HCT116 (cell line): ENCODE measurements around the gene KRTAP5-4. TPM values are rescaled to one million over a fixed set of nuclear protein-coding genes. Genes with fewer than 3 reads are reported as not detected.
"Not testable (repeated sequence)": the region's sequence is repeated elsewhere in the genome, so short reads cannot be mapped to it uniquely, and the experiment has no call there.

Experiments
- ATAC-seq: fragments of 200-7000 bp; cut with Tn5 transposase; 2 replicates; pipeline ENCODE4 v1.9.1; 2020; ENCODE audit warnings: mild to moderate bottlenecking, moderate library complexity
- BruUV-seq: library from RNA; stranded (reverse); fragments of 400-500 nt; replicated peaks from 2 replicates; lab custom pipeline; 2021; lab: Mats Ljungman, UMichigan
- CTCF ChIA-PET: fragments of 300-600 bp; sonication (Branson Sonifier 250); formaldehyde crosslinking; loops from one replicate; lab custom pipeline; 2021; ENCODE audit warnings: antibody characterized with exemption; lab: Charles Lee
- POLR2A ChIA-PET: fragments of 300-600, 350-600 bp; sonication (Branson Sonifier 250); formaldehyde crosslinking; loops from one replicate; lab custom pipeline; 2021; ENCODE audit warnings: antibody characterized with exemption; lab: Charles Lee
- RAD21 ChIA-PET, 2 experiments: fragments of 300-600 bp; sonication (Branson Sonifier 250); formaldehyde crosslinking; loops; one replicate each; lab custom pipeline; 2023; ENCODE audit warnings: low total read pairs in 2 of 2; ENCODE audit not compliant: uncharacterized antibody in 2 of 2, unreplicated experiment in 2 of 2, low non-redundant PET in 1 of 2; lab: Charles Lee
- DNase-seq: peaks from one replicate; pipeline ENCODE4 v3.0.0-alpha.2; 2010; ENCODE audit warnings: low read depth, low spot score
- H2AFZ ChIP-seq: fragments of 200-600 bp; shearing (Covaris generic), sonication (generic); 2 replicates; pipeline ENCODE4 v1.6.1; 2017; ENCODE audit warnings: low read depth, mixed run types, mixed read lengths, antibody characterized with exemption, low read length; ENCODE audit not compliant: poor library complexity, severe bottlenecking
- H3K27ac ChIP-seq: 2 replicates; pipeline ENCODE4 v1.5.1; 2012; ENCODE audit warnings: low read depth, low read length
- H3K27me3 ChIP-seq: fragments of 200-600 bp; sonication (generic); 2 replicates; pipeline ENCODE4 v1.6.1; 2016; ENCODE audit warnings: mixed run types, low read length, mixed read lengths; ENCODE audit not compliant: insufficient read depth
- H3K36me3 ChIP-seq, 2 experiments: fragments of 200-500 bp in 1 of 2; fragments of 200-600 bp in 1 of 2; sonication (Bioruptor generic) in 1 of 2; sonication (generic) in 1 of 2; 2 replicates each; pipeline versions ENCODE4 v1.5.1 to v1.6.1; 2014 to 2016; ENCODE audit warnings: low read length in 2 of 2, inconsistent platforms in 1 of 2, mixed read lengths in 1 of 2, mixed run types in 1 of 2; ENCODE audit not compliant: insufficient read depth in 2 of 2, control insufficient read depth in 1 of 2
- H3K4me1 ChIP-seq, 2 experiments: fragments of 200-600 bp in 1 of 2; sonication (generic) in 1 of 2; 2 replicates each; pipeline versions ENCODE4 v1.5.1 to v1.6.1; 2012 to 2017; ENCODE audit warnings: low read length in 2 of 2, inconsistent platforms in 1 of 2, mild to moderate bottlenecking in 1 of 2, mixed read lengths in 1 of 2, mixed run types in 1 of 2, moderate library complexity in 1 of 2; ENCODE audit not compliant: insufficient read depth in 2 of 2, control insufficient read depth in 1 of 2
- H3K4me2 ChIP-seq: fragments of 200-600 bp; sonication (generic); 2 replicates; pipeline ENCODE4 v1.6.1; 2017; ENCODE audit warnings: mixed run types, low read length, mixed read lengths
- H3K4me3 ChIP-seq, 2 experiments: fragments of 200-600 bp in 1 of 2; sonication (generic) in 1 of 2; replicated peaks in 1 of 2; 2 replicates each; pipeline ENCODE4 v1.5.1; 2011 to 2016; ENCODE audit warnings: low read length in 2 of 2, control low read depth in 1 of 2, low read depth in 1 of 2, mild to moderate bottlenecking in 1 of 2, mixed read lengths in 1 of 2, mixed run types in 1 of 2
- H3K79me2 ChIP-seq: fragments of 200-600 bp; sonication (generic); 2 replicates; pipeline ENCODE4 v1.6.1; 2017; ENCODE audit warnings: mild to moderate bottlenecking, mixed run types, low read length, moderate library complexity, mixed read lengths; ENCODE audit not compliant: insufficient read depth
- H3K9ac ChIP-seq: fragments of 200-600 bp; sonication (generic); 2 replicates; pipeline ENCODE4 v1.6.1; 2016; ENCODE audit warnings: low read length, mixed read lengths
- H3K9me2 ChIP-seq: fragments of 200-600 bp; sonication (generic), shearing (Covaris generic); 2 replicates; pipeline ENCODE4 v1.6.1; 2017; ENCODE audit warnings: mixed run types, mild to moderate bottlenecking, moderate library complexity; ENCODE audit not compliant: insufficient read depth
- H3K9me3 ChIP-seq, 2 experiments: fragments of 200-500 bp in 1 of 2; fragments of 200-600 bp in 1 of 2; sonication (Bioruptor generic) in 1 of 2; sonication (generic) in 1 of 2; 2 replicates each; pipeline ENCODE4 v1.6.1; 2014 to 2017; ENCODE audit warnings: low read length in 2 of 2, mixed read lengths in 2 of 2, inconsistent platforms in 1 of 2, low read depth in 1 of 2, mild to moderate bottlenecking in 1 of 2, mixed run types in 1 of 2, moderate library complexity in 1 of 2; ENCODE audit not compliant: control insufficient read depth in 1 of 2, insufficient read depth in 1 of 2
- H4K20me1 ChIP-seq: fragments of 200-600 bp; sonication (generic), shearing (Covaris generic); 2 replicates; pipeline ENCODE4 v1.6.1; 2017; ENCODE audit warnings: mixed run types, mild to moderate bottlenecking, moderate library complexity; ENCODE audit not compliant: insufficient read depth
- intact Hi-C: fragments of 100-400 bp; cut with micrococcal nuclease; formaldehyde crosslinking; loops from 2 replicates; pipeline ENCODE4 v1.10.0; 2022
- total RNA-seq: library from RNA; stranded (reverse); gene quantifications from one replicate; pipeline ENCODE4 v1.2.1, GENCODE V29; 2021; ENCODE audit not compliant: unreplicated experiment

Gene KRTAP5-4
- total RNA-seq, 1 experiment from 2014 or later = not detected

- H4K20me1 ChIP-seq, H3K4me2 ChIP-seq, H3K79me2 ChIP-seq, H3K9me2 ChIP-seq, intact Hi-C loops, RAD21 ChIA-PET, CTCF ChIA-PET, H3K9ac ChIP-seq, H3K4me1 ChIP-seq, H3K36me3 ChIP-seq, H3K27ac ChIP-seq, ATAC-seq, H3K27me3 ChIP-seq, DNase-seq, H3K4me3 ChIP-seq, H3K9me3 ChIP-seq, H2AFZ ChIP-seq, BruUV-seq: not testable (repeated sequence)
- POLR2A ChIA-PET = interaction anchor here (1.0 kb wide), 1 partner anchor 12 kb away, joined by 3 read pairs; the partner anchor contains the start of gene DUSP8
Measured at GRCh38 chr11:1584661-1585370, 37.1 kb downstream of the KRTAP5-4 start, which contains the start of gene KRTAP5-1. TSS of gene KRTAP5-1 (minus strand) at chr11:1585283. CDS start at chr11:1585249, 34 bp downstream.

DNA sequence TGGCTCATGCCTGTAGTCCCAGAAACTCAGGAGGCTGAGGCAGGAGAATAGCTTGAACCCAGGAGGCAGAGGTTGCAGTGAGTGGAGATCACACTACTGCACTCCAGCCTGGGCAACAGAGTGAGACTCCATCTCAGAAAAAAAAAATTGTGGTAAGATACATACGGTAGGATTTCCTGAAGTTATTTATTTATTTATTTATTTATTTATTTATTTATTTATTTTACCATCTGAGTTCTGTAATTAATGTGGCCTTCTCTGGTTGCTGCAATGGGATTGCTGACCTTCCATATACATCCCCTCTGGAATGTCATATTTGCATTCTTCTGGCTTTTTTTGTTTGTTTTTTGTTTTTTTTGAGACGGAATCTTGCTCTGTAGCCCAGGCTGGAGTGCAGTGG lies 39.0 kb downstream of the KRTAP5-4 start:
- CTCF ChIA-PET = interaction anchor here (2.0 kb wide), 1 partner anchor 12 kb away, joined by 10 read pairs; no protein-coding TSS in a partner anchor
- H2AFZ ChIP-seq, H3K4me1 ChIP-seq, BruUV-seq, intact Hi-C loops, H3K9ac ChIP-seq, H3K4me3 ChIP-seq, RAD21 ChIA-PET, H3K4me2 ChIP-seq, H4K20me1 ChIP-seq, H3K79me2 ChIP-seq, DNase-seq, H3K36me3 ChIP-seq, H3K9me2 ChIP-seq, H3K9me3 ChIP-seq, H3K27ac ChIP-seq, ATAC-seq, POLR2A ChIA-PET, H3K27me3 ChIP-seq: not testable (repeated sequence)
